ENCODE data around the gene PTPN4. TPM values are rescaled to one million over a fixed set of nuclear protein-coding genes. Genes with fewer than 3 reads are reported as not detected.

PTPN4 gene
- total and polyA plus RNA-seq, 9 of the 15 experiments (the other 6 are each of a cell fraction or from before 2014, with no cell fraction given) = 5.0 to 32.8 (median 27.3) TPM

DNA sequence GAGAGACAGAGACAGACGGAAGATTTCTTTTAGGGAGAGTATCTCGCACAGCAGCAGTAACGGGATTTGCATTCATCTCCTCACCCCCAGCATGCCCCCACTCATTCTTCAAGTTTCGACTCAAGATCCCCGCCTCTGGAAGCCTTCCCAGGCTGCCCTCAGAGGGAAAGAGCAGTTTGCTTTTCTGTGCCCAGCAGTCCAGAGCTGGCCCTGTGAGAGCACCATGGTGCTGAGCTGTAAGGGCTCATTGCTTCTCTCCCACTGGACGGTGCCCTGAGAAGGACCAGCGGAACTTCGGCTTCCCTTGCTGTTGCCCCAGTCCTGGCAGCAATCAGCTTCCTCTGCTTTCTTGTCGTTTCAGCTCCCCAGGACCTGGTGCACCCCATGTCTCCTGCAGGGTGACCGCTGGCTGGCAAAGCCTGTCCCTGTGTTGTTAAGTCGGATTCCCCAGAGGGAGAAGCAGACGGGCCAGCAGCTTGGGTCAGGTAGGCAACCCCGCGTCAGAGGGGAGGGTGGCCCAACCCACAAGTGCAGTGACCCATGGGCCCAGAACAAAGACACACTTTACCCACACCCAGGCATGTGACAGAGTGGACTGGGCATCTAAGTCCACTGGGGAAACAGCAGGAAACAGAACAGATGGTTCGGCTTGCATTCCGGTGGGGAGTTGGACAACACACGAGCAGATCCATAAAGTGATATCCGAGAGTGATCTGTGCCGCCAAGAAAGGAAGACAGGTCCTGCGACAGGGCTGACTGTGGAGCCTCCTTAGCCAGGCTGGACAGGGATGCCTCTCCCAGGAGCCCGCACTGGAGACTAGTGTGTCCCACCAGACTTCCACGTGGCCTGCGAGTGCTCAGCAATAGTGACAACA, 44.1 kb upstream of the PTPN4 start:
- no TSS peak for BruUV-seq (replicated peaks)
- ATAC-seq = no peak
- H3K27me3 ChIP-seq (ENCODE audit: control insufficient read depth in 2 of 2, insufficient read depth in 2 of 2, low read length in 2 of 2) = peaks cover 55 to 73% of the 10 kb centered on the region in 2 experiments
- no peaks in the 10 kb centered on the region for H3K79me2 ChIP-seq (ENCODE audit: control insufficient read depth, insufficient read depth, low read length)
- DNase-seq (ENCODE audit: extremely low read depth in 1 of 4, low spot score in 3 of 4) = no peak
- TF ChIP-seq SAFB (IDR thresholded peaks at IDR 0.05; ENCODE audit: borderline replicate concordance, low read depth, low read length) = no peak
- no peak for TF ChIP-seq NEUROD1 (IDR thresholded peaks at IDR 0.05; ENCODE audit: borderline replicate concordance, low read depth, low read length, partially characterized antibody)
- no peak for TF ChIP-seq ZC3H8 (IDR thresholded peaks at IDR 0.05)
- TF ChIP-seq ZFP1 (CRISPR knock-in tag; IDR thresholded peaks at IDR 0.05) = no peak
- no peak for TF ChIP-seq ETV5 (CRISPR knock-in tag; IDR thresholded peaks at IDR 0.05; ENCODE audit: low read depth)
- no peak for TF ChIP-seq MLLT1 (IDR thresholded peaks at IDR 0.05)
- no peak for TF ChIP-seq TEAD2 (tag; IDR thresholded peaks at IDR 0.05)
- no peak for TF ChIP-seq ZBTB1 (CRISPR knock-in tag; IDR thresholded peaks at IDR 0.05; ENCODE audit: borderline replicate concordance, low read depth)
- no peak for TF ChIP-seq ZNF277 (CRISPR knock-in tag; IDR thresholded peaks at IDR 0.05; ENCODE audit: borderline replicate concordance)
- TF ChIP-seq POLR2AphosphoS2 (IDR thresholded peaks at IDR 0.05; ENCODE audit: low read length) = no peak
- no peak for TF ChIP-seq ZNF785 (CRISPR knock-in tag; IDR thresholded peaks at IDR 0.05)
- TF ChIP-seq ZNF347 (CRISPR knock-in tag; IDR thresholded peaks at IDR 0.05; ENCODE audit: low read depth) = no peak
- TF ChIP-seq NFIX (CRISPR knock-in tag; IDR thresholded peaks at IDR 0.05; ENCODE audit: low read depth) = no peak
- no peaks in the 10 kb centered on the region for H3K4me1 ChIP-seq (replicated peaks in 1 of 2; ENCODE audit: control insufficient read depth in 2 of 2, insufficient read depth in 2 of 2, low read length in 2 of 2)
- no peak overlapping the region for H3K27ac ChIP-seq (ENCODE audit: extremely low read depth, low read depth, low read length)
- POLR2A ChIA-PET = interaction anchor here (1.1 kb wide), 1 partner anchor 11 kb away, joined by 3 read pairs; no protein-coding TSS in a partner anchor
- FAIRE-seq = no peak
- no peak overlapping the region for H2AFZ ChIP-seq (ENCODE audit: low read depth, low read length)
- H3K9me1 ChIP-seq (ENCODE audit: control insufficient read depth, insufficient read depth, low read length) = no peaks in the 10 kb centered on the region
- H4K20me1 ChIP-seq (replicated peaks; ENCODE audit: control insufficient read depth, insufficient read depth, low read length) = no peaks in the 10 kb centered on the region
- H3K4me2 ChIP-seq (ENCODE audit: insufficient read depth, low read length) = no peak overlapping the region
- no peaks in the 10 kb centered on the region for H3K9me3 ChIP-seq (replicated peaks; ENCODE audit: control insufficient read depth, insufficient read depth, low read depth, low read length)
- in situ Hi-C loops (cut with MboI) = no loop called here
- CTCF ChIA-PET (ENCODE audit: low intra/inter-chr PET ratio) = no interaction called here
- H3K9ac ChIP-seq (ENCODE audit: insufficient read depth in 1 of 2, low read depth in 2 of 2, low read length in 2 of 2) = no peak overlapping the region
- 3% methylated on average over 21 of the region's 23 CpGs for WGBS (ENCODE audit: insufficient coverage, low coverage, missing lambda C conversion rate)
- intact Hi-C loops (cut with micrococcal nuclease) = no loop called here
- no peaks in the 10 kb centered on the region for H3K36me3 ChIP-seq (ENCODE audit: control insufficient read depth, insufficient read depth, low read length)
- no peak overlapping the region for H3K4me3 ChIP-seq

Data from K562 (cell line).